ENCODE results near the gene DSCAML1.

Gene DSCAML1

DNA sequence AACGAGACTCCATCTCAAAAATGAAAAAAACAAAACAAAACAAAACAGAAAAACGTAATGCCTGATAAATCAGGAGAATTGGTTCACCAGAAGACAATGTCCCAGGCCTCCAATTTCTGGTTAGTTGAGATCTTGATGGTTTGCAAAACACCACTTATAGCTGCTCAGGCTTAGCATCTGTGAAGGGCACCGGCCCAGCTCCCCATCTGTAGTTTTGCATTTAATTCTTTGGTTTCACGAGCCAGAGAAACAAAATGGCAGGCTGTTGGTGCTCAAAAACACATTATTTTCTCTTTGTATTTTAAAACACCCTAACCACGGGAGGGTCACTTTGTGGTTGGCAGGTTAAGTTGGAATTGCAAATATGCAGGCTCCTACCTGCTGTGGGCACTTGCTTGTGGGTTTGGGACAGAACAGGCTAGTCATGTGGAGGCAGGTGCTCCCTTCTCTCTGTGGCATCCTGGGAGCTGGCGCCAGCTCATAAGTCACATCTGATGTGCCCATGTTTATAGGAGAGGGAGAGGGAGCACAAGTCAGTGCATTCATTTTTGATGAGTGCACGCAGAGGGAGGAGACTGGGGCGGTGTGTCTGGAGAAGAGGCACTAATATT lies 323.4 kb downstream of the DSCAML1 start:
- TF ChIP-seq, protein P1, sequence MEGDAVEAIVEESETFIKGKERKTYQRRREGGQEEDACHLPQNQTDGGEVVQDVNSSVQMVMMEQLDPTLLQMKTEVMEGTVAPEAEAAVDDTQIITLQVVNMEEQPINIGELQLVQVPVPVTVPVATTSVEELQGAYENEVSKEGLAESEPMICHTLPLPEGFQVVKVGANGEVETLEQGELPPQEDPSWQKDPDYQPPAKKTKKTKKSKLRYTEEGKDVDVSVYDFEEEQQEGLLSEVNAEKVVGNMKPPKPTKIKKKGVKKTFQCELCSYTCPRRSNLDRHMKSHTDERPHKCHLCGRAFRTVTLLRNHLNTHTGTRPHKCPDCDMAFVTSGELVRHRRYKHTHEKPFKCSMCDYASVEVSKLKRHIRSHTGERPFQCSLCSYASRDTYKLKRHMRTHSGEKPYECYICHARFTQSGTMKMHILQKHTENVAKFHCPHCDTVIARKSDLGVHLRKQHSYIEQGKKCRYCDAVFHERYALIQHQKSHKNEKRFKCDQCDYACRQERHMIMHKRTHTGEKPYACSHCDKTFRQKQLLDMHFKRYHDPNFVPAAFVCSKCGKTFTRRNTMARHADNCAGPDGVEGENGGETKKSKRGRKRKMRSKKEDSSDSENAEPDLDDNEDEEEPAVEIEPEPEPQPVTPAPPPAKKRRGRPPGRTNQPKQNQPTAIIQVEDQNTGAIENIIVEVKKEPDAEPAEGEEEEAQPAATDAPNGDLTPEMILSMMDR (IDR thresholded peaks at IDR 0.05; ENCODE audit: insufficient read depth, low read length, missing control alignments): no peak
- no peak for DNase-seq (ENCODE audit: low read depth, low spot score)
- POLR2A ChIA-PET: no interaction called here
- CTCF ChIA-PET: no interaction called here
- H3K4me3 ChIP-seq (ENCODE audit: low read depth, low read length): no peak overlapping the region

DNA sequence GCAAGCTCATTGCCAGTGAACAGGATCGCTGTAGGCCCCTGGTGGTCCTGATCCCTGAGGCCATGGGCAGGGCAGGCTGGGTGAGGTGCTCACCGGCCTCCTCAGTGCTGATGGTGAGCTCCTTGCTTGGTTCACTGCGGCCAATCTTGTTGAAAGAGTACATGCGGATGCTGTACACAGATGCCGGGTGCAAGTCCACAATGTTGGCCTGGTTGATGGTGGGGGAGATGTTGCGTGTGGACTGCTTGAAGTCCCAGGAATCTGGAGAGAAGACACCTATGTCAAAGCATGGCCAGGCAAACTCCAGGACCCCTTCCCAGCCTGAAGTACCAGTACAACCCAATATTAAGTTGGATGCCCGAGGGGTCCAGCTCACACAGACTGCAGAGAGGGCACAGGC lies 325.2 kb downstream of the DSCAML1 start:
- TF ChIP-seq, protein P1 (IDR thresholded peaks at IDR 0.05; ENCODE audit: insufficient read depth, low read length, missing control alignments): no peak
- H3K4me3 ChIP-seq (ENCODE audit: low read depth, low read length): no peak overlapping the region
- ChIA-PET CTCF (no interaction called here), POLR2A (no interaction called here)
- no peak for DNase-seq (ENCODE audit: low read depth, low spot score)

DNA sequence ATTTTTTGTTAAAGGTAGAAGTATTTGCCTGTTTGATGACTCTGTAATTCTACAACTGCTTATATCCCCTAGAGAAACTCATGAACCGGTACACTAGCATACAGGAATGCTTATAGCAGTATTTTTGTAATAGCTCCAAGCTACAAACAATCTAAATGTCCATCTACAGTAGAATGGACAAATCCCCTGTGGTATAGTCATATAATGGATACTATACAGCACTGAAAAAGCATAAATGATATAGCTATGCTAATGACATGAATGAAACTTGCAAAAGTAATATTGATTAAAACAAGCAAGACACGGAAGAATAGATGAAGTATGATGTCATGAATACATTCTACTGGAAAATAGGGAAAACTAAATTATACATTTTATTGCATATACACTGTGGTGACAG lies 326.4 kb downstream of the DSCAML1 start:
- TF ChIP-seq, protein P1 (IDR thresholded peaks at IDR 0.05; ENCODE audit: insufficient read depth, low read length, missing control alignments): no peak
- CTCF ChIA-PET: no interaction called here
- POLR2A ChIA-PET: no interaction called here
- H3K4me3 ChIP-seq (ENCODE audit: low read depth, low read length): no peak overlapping the region
- no peak for DNase-seq (ENCODE audit: low read depth, low spot score)

DNA sequence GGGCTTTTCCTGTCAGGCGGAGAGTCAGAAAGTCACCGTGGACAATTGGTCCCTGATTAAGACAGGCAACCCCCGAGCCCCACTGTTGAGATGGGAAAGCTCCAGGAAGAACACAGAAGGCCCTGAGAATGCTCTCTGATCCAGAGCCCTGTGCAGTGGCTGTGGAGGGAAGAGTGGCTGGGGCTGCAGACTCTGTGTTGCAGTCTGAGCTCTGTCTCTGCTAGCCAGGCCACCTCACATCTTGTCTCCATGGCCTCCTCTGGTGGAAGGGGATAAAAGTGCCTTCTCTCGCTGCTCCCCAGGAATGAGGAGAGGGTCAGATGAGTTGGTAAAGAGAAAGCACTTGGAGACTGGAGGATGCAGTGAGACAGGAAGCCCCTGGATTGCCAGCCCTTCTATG lies 328.1 kb downstream of the DSCAML1 start:
- CTCF ChIA-PET: interaction anchor here (0.9 kb wide), 1 partner anchor 15 kb away, joined by 3 read pairs; no protein-coding TSS in a partner anchor
- no peak for DNase-seq (ENCODE audit: low read depth, low spot score)
- H3K4me3 ChIP-seq (ENCODE audit: low read depth, low read length): no peak overlapping the region
- POLR2A ChIA-PET: no interaction called here
- TF ChIP-seq, protein P1 (IDR thresholded peaks at IDR 0.05; ENCODE audit: insufficient read depth, low read length, missing control alignments): no peak

DNA sequence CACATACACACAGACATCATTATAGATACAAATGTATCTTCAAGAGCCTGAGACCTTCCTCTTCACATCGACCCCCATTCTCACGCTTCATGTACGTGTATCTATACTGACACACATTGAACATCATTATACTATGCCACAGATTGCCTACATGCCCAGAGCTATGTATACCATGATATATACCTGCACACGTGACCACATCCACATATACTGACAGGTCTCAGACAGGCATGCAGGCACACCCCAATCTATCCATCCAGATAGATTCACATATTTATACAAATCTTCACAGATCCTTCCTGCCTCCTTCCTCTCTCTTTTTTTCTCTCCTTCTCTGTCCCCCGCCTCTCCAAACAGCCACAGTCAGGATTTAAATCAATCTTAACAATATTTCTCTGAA lies 329.2 kb downstream of the DSCAML1 start:
- CTCF ChIA-PET: no interaction called here
- TF ChIP-seq, protein P1 (IDR thresholded peaks at IDR 0.05; ENCODE audit: insufficient read depth, low read length, missing control alignments): no peak
- DNase-seq (ENCODE audit: low read depth, low spot score): no peak
- POLR2A ChIA-PET: no interaction called here
- no peak overlapping the region for H3K4me3 ChIP-seq (ENCODE audit: low read depth, low read length)

DNA sequence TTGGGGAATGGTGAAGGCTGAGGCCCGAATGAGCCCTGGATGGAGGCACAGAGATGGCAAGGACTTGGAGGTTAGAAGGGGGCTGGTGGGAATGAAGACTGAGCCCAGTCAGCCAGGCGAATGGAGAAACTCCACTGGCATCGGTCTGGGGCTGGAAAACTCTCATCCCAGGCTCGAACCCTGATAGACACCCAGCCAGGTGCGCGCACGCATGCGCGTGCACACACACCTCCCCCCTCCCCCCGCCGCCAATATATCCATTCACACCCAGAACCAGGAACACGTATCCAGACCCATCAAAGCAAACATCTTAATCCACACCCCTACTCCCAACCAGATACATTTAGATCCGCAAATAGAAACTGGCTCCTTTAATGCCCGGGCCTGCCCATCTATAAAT lies 330.1 kb downstream of the DSCAML1 start:
- TF ChIP-seq, protein P1 (IDR thresholded peaks at IDR 0.05; ENCODE audit: insufficient read depth, low read length, missing control alignments): no peak
- DNase-seq (ENCODE audit: low read depth, low spot score): no peak
- CTCF ChIA-PET: interaction anchor here (1.2 kb wide), 1 partner anchor 41 kb away, joined by 3 read pairs; no protein-coding TSS in a partner anchor

More for the DNA sequence above, 330.1 kb downstream of the DSCAML1 start:
- POLR2A ChIA-PET: no interaction called here
- H3K4me3 ChIP-seq (ENCODE audit: low read depth, low read length): no peak overlapping the region
